ENCODE data around the gene SEMA3D.

GRCh38 chr7:84985073-84985784 lies 201.6 kb downstream of the SEMA3D start:
- no peak for TF ChIP-seq CTCF (IDR thresholded peaks at IDR 0.05; ENCODE audit: poor library complexity, severe bottlenecking)
- TF ChIP-seq REST (IDR thresholded peaks at IDR 0.05; ENCODE audit: borderline replicate concordance) = no peak
- no peak for TF ChIP-seq EZH2 (IDR thresholded peaks at IDR 0.05; ENCODE audit: borderline replicate concordance, insufficient read depth, low read length, poor library complexity, severe bottlenecking)
- no peak for TF ChIP-seq RAD21 (conservative IDR thresholded peaks at IDR 0.05)
- no peak for TF ChIP-seq POLR2AphosphoS5 (IDR thresholded peaks at IDR 0.05)

Data from neural cell (in vitro differentiated cells).